Spleen (tissue), 7 donors: Measurements from ENCODE around the gene HOTAIR.

Experiments used
- CTCF ChIP-seq, 11 experiments: fragments of 200-600 bp in 7 of 11; fragments of 450-650 bp in 4 of 11; sonication (generic) in 4 of 11; IDR thresholded peaks in 8 of 11; conservative IDR thresholded peaks in 3 of 11; 1 replicate in 7 of 11; 2 replicates in 4 of 11; pipeline versions ENCODE4 v1.4.0 to v1.8.0; 2016 to 2021; ENCODE audit warnings: antibody characterized with exemption in 11 of 11, inconsistent platforms in 4 of 11, mild to moderate bottlenecking in 1 of 11
- POLR2AphosphoS5 ChIP-seq, 3 donors: sonication (generic); formaldehyde crosslinking; IDR thresholded peaks; one replicate each; pipeline ENCODE4 v1.5.1; 2017; ENCODE audit warnings: antibody characterized with exemption in 3 of 3
- donor health status: DM: no; HTN: no; CAD: no; lungs with moderate emphysema.
- donor health status: DM: no; HTN: no; CAD: no.
- donor health status: DM: no; HTN: no; CAD: no.

GRCh38 chr12:53971686-53972085 is 3.1 kb downstream of the HOTAIR start:
- TF ChIP-seq CTCF (IDR thresholded peaks at IDR 0.05 in 8 of 11, conservative IDR thresholded peaks at IDR 0.05 in 3 of 11) (no peak), POLR2AphosphoS5 (IDR thresholded peaks at IDR 0.05) (no peak)
